Brain microvascular endothelial cell (primary cell): Measurements from ENCODE around the gene ADNP.

Experiments
- DNase-seq: peaks from one replicate; pipeline ENCODE4 v3.0.0-alpha.2; 2020
- H3K27ac ChIP-seq: fragments of 250-450 bp; sonication (Bioruptor Pico); 2 replicates; pipeline ENCODE4 v1.5.1; 2020; ENCODE audit warnings: mild to moderate bottlenecking, moderate library complexity
- H3K27me3 ChIP-seq: fragments of 250-450 bp; sonication (Bioruptor Pico); replicated peaks from 2 replicates; pipeline ENCODE4 v1.5.1; 2020; ENCODE audit warnings: mild to moderate bottlenecking
- H3K36me3 ChIP-seq: fragments of 250-450 bp; sonication (Bioruptor Pico); replicated peaks from 2 replicates; pipeline ENCODE4 v1.5.1; 2020; ENCODE audit warnings: mild to moderate bottlenecking
- H3K4me3 ChIP-seq: 2 replicates; pipeline ENCODE4 v1.5.1; 2011; ENCODE audit warnings: low read depth, mild to moderate bottlenecking, control low read depth, low read length, moderate library complexity
- CTCF ChIP-seq: IDR thresholded peaks from 2 replicates; pipeline ENCODE4 v1.5.1; 2011; ENCODE audit warnings: low read depth, mild to moderate bottlenecking, moderate library complexity, low read length, control low read depth, inconsistent platforms; ENCODE audit errors: missing control alignments
- in situ Hi-C: cut with HindIII; loops from 2 replicates; pipeline ENCODE4 v1.10.0; 2017; ENCODE audit warnings: low sequenced_read_pairs, low pct_ligation_motif_present

The ADNP gene

GRCh38 chr20:50854506-50855249 is 76.6 kb downstream of the ADNP start:
- in situ Hi-C loops: no loop called here
- DNase-seq: no peak

GRCh38 chr20:50852085-50852484 is 79.2 kb downstream of the ADNP start:
- no peak overlapping the region for H3K27ac ChIP-seq
- in situ Hi-C loops: no loop called here
- TF ChIP-seq CTCF: no peak

More at GRCh38 chr20:50854506-50855249, 76.6 kb downstream of the ADNP start:
- H3K36me3 ChIP-seq: no peaks in the 10 kb centered on the region
- H3K27ac ChIP-seq: no peak overlapping the region
- H3K27me3 ChIP-seq: no peaks in the 10 kb centered on the region
- no peak overlapping the region for H3K4me3 ChIP-seq
- TF ChIP-seq CTCF: no peak

DNA sequence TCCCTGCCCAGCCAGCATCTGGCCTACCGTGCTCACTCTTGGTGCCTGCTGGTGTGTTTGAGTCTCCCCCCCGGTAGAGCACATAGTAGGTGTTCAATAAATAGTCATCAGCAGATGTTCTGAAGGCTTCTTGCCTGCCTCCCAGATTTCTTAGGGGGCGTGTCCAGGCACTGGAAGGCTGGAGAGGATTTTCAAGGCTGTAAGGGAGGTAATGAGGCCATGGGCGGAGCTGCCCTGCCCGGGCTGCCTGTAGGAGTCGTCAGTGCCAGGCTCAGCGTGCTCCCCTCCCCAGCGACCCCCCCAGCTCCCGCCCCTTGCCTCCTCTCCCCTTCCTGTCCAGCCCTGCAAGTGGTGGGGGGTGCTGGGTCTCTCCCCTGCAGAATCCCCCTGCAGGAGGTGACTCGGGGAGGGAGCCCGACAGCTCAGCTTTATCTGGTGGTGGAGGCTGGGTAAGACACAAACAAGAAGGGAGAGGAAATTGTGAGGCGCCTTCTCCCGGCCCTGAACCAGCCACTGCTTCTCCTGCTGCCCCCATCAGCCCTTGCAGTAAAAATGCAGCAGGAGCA is 80.4 kb downstream of the ADNP start:
- TF ChIP-seq CTCF: no peak
- Histone ChIP-seq H3K4me3 (no peak overlapping the region), H3K27me3 (no peaks in the 10 kb centered on the region), H3K27ac (no peak overlapping the region), H3K36me3 (no peaks in the 10 kb centered on the region)
- in situ Hi-C loops: no loop called here
- no peak for DNase-seq

More at GRCh38 chr20:50852085-50852484, 79.2 kb downstream of the ADNP start:
- Histone ChIP-seq H3K36me3 (no peaks in the 10 kb centered on the region), H3K27me3 (no peaks in the 10 kb centered on the region), H3K4me3 (no peak overlapping the region)
- DNase-seq: no peak

GRCh38 chr20:50848846-50849673 is 82.2 kb downstream of the ADNP start:
- no peak for TF ChIP-seq CTCF
- Histone ChIP-seq H3K27ac (no peak overlapping the region), H3K27me3 (no peaks in the 10 kb centered on the region), H3K36me3 (no peaks in the 10 kb centered on the region), H3K4me3 (no peak overlapping the region)
- in situ Hi-C loops: no loop called here
- no peak for DNase-seq

- TF ChIP-seq CTCF: no peak
- Histone ChIP-seq H3K36me3 (no peaks in the 10 kb centered on the region), H3K4me3 (no peak overlapping the region), H3K27me3 (no peaks in the 10 kb centered on the region), H3K27ac (no peak overlapping the region)
- in situ Hi-C loops: no loop called here
- no peak for DNase-seq
These were observed 82.9 kb downstream of the ADNP start for GRCh38 chr20:50848341-50848808.
